Measurements from ENCODE around the gene EXOC6.

GRCh38 chr10:93088466-93088865, 240.1 kb downstream of the EXOC6 start:
- TF ChIP-seq CTCF (conservative IDR thresholded peaks at IDR 0.05) (no peak), EZH2 (IDR thresholded peaks at IDR 0.05; ENCODE audit: low read depth) (no peak)

Measured in PC-9 (cell line).